Caco-2 (cell line): ENCODE results near the gene PLCB4. TPM values are rescaled to one million over a fixed set of nuclear protein-coding genes. Genes with fewer than 3 reads are reported as not detected.

ENCODE experiments used
- BruUV-seq: library from RNA; stranded (reverse); fragments of 400-500 nt; replicated peaks from 2 replicates; lab custom pipeline; 2021; lab: Mats Ljungman, UMichigan
- CTCF ChIA-PET: fragments of 300-600 bp; sonication (Branson Sonifier 250); formaldehyde crosslinking; loops from one replicate; lab custom pipeline; 2022; ENCODE audit warnings: antibody characterized with exemption; lab: Charles Lee
- POLR2A ChIA-PET: fragments of 300-600 bp; sonication (Branson Sonifier 250); formaldehyde crosslinking; loops from one replicate; lab custom pipeline; 2022; ENCODE audit warnings: antibody characterized with exemption; lab: Charles Lee
- DNase-seq, 2 experiments: peaks; one replicate each; pipeline versions ENCODE4 v3.0.0 to v3.0.0-alpha.2; 2020 to 2022
- H3K27me3 ChIP-seq: replicated peaks from 2 replicates; pipeline ENCODE4 v1.6.0; 2011; ENCODE audit warnings: low read length; ENCODE audit not compliant: control insufficient read depth, insufficient read depth
- H3K36me3 ChIP-seq: 2 replicates; pipeline ENCODE4 v1.5.1; 2011; ENCODE audit warnings: low read length; ENCODE audit not compliant: control insufficient read depth, insufficient read depth
- H3K4me1 ChIP-seq: fragments of 250-450 bp; sonication (Bioruptor Pico); 2 replicates; pipeline ENCODE4 v1.5.1; 2020; ENCODE audit warnings: mild to moderate bottlenecking
- H3K4me3 ChIP-seq: 2 replicates; pipeline ENCODE4 v1.5.1; 2011; ENCODE audit warnings: low read depth, mild to moderate bottlenecking, control low read depth, low read length
- H3K9me3 ChIP-seq: fragments of 250-450 bp; sonication (Bioruptor Pico); 2 replicates; pipeline ENCODE4 v1.5.1; 2020; ENCODE audit warnings: mild to moderate bottlenecking, moderate library complexity
- H3K27ac Mint-ChIP-seq: one replicate; pipeline ENCODE4 v1.8.0; 2022; ENCODE audit warnings: mixed read lengths; ENCODE audit not compliant: unreplicated experiment
- H3K27me3 Mint-ChIP-seq: one replicate; pipeline ENCODE4 v1.8.0; 2022; ENCODE audit warnings: mixed read lengths; ENCODE audit not compliant: insufficient read depth, unreplicated experiment
- H3K36me3 Mint-ChIP-seq: one replicate; pipeline ENCODE4 v1.8.0; 2022; ENCODE audit warnings: mild to moderate bottlenecking, mixed read lengths; ENCODE audit not compliant: insufficient read depth, unreplicated experiment
- H3K4me1 Mint-ChIP-seq: one replicate; pipeline ENCODE4 v1.8.0; 2022; ENCODE audit warnings: low read depth, mixed read lengths; ENCODE audit not compliant: unreplicated experiment
- H3K4me3 Mint-ChIP-seq: one replicate; pipeline ENCODE4 v1.8.0; 2022; ENCODE audit warnings: mild to moderate bottlenecking, moderate library complexity, mixed read lengths; ENCODE audit not compliant: unreplicated experiment
- H3K9me3 Mint-ChIP-seq: one replicate; pipeline ENCODE4 v1.8.0; 2022; ENCODE audit warnings: mixed read lengths; ENCODE audit not compliant: unreplicated experiment
- CTCF ChIP-seq, 2 experiments: fragments of 200-600 bp in 1 of 2; IDR thresholded peaks; 1 replicate in 1 of 2; 2 replicates in 1 of 2; pipeline versions ENCODE4 v1.5.1 to v1.8.0; 2011 to 2022; ENCODE audit warnings: antibody characterized with exemption in 1 of 2, control low read depth in 1 of 2, inconsistent platforms in 1 of 2, low read depth in 1 of 2, low read length in 1 of 2, mild to moderate bottlenecking in 1 of 2, moderate library complexity in 1 of 2; ENCODE audit not compliant: insufficient read depth in 1 of 2, severe bottlenecking in 1 of 2, unreplicated experiment in 1 of 2
- intact Hi-C: fragments of 100-400 bp; cut with micrococcal nuclease; formaldehyde crosslinking; loops from one replicate; pipeline ENCODE4 v1.10.0; 2022; ENCODE audit not compliant: unreplicated experiment
- total RNA-seq: library from RNA; stranded (reverse); gene quantifications from 2 replicates; pipeline ENCODE4 v1.2.3, GENCODE V29; 2022

PLCB4 gene
- total RNA-seq, 1 experiment from 2014 or later = 3.0 TPM

GRCh38 chr20:9290331-9290730 lies 221.4 kb downstream of the PLCB4 start:
- Mint-ChIP-seq H3K27ac (no peak overlapping the region), H3K9me3 (no peaks in the 10 kb centered on the region), H3K4me1 (no peaks in the 10 kb centered on the region), H3K36me3 (no peaks in the 10 kb centered on the region), H3K4me3 (no peak overlapping the region), H3K27me3 (no peaks in the 10 kb centered on the region)
- TF ChIP-seq CTCF (IDR thresholded peaks at IDR 0.05; ENCODE audit: insufficient read depth in 1 of 2, low read depth in 1 of 2, low read length in 1 of 2, severe bottlenecking in 1 of 2, unreplicated experiment in 1 of 2) = no peak
- no peaks in the 10 kb centered on the region for H3K36me3 ChIP-seq
- H3K27me3 ChIP-seq = no peaks in the 10 kb centered on the region
- intact Hi-C loops = no loop called here
- no peaks in the 10 kb centered on the region for H3K9me3 ChIP-seq
- DNase-seq = no peak
- H3K4me3 ChIP-seq = no peak overlapping the region
- ChIA-PET POLR2A (no interaction called here), CTCF (no interaction called here)
- BruUV-seq = no TSS peak
- no peaks in the 10 kb centered on the region for H3K4me1 ChIP-seq

GRCh38 chr20:9293145-9293544 lies 224.3 kb downstream of the PLCB4 start:
- no peaks in the 10 kb centered on the region for H3K9me3 Mint-ChIP-seq
- ChIA-PET POLR2A (no interaction called here), CTCF (no interaction called here)
- no peak overlapping the region for H3K4me3 ChIP-seq
- BruUV-seq = no TSS peak
- H3K4me3 Mint-ChIP-seq = no peak overlapping the region
- no peaks in the 10 kb centered on the region for H3K36me3 Mint-ChIP-seq
- no peak for TF ChIP-seq CTCF (IDR thresholded peaks at IDR 0.05; ENCODE audit: insufficient read depth in 1 of 2, low read depth in 1 of 2, low read length in 1 of 2, severe bottlenecking in 1 of 2, unreplicated experiment in 1 of 2)
- intact Hi-C loops = no loop called here
- no peaks in the 10 kb centered on the region for H3K4me1 Mint-ChIP-seq
- no peaks in the 10 kb centered on the region for H3K4me1 ChIP-seq
- H3K27me3 ChIP-seq = no peaks in the 10 kb centered on the region
- H3K27ac Mint-ChIP-seq = no peak overlapping the region
- DNase-seq = no peak
- H3K9me3 ChIP-seq = no peaks in the 10 kb centered on the region
- no peaks in the 10 kb centered on the region for H3K36me3 ChIP-seq
- H3K27me3 Mint-ChIP-seq = no peaks in the 10 kb centered on the region

- Histone ChIP-seq H3K36me3 (no peaks in the 10 kb centered on the region), H3K4me1 (no peaks in the 10 kb centered on the region), H3K27me3 (no peaks in the 10 kb centered on the region), H3K9me3 (no peaks in the 10 kb centered on the region), H3K4me3 (no peak overlapping the region)
- Mint-ChIP-seq H3K9me3 (no peaks in the 10 kb centered on the region), H3K36me3 (no peaks in the 10 kb centered on the region), H3K27ac (no peak overlapping the region), H3K4me3 (no peak overlapping the region), H3K27me3 (no peaks in the 10 kb centered on the region), H3K4me1 (no peaks in the 10 kb centered on the region)
- CTCF ChIA-PET = interaction anchor here (0.6 kb wide), 1 partner anchor 99 kb away, joined by 3 read pairs; no protein-coding TSS in a partner anchor
- DNase-seq = no peak
- no peak for TF ChIP-seq CTCF (IDR thresholded peaks at IDR 0.05; ENCODE audit: insufficient read depth in 1 of 2, low read depth in 1 of 2, low read length in 1 of 2, severe bottlenecking in 1 of 2, unreplicated experiment in 1 of 2)
- POLR2A ChIA-PET = no interaction called here
- no TSS peak for BruUV-seq
- intact Hi-C loops = no loop called here
Observed at GRCh38 chr20:9294041-9294440, 225.2 kb downstream of the PLCB4 start.
